Retinal pigment epithelial cell (primary cell): ENCODE results near the gene KLHL3.

Experiments used
- DNase-seq: peaks from one replicate; pipeline ENCODE4 v3.0.0-alpha.2; 2010; ENCODE audit warnings: low read depth
- H3K4me3 ChIP-seq: 2 replicates; pipeline ENCODE4 v1.5.1; 2011; ENCODE audit warnings: mild to moderate bottlenecking, low read length, control low read depth, moderate library complexity
- CTCF ChIP-seq: conservative IDR thresholded peaks from 2 replicates; pipeline ENCODE4 v1.5.1; 2011; ENCODE audit warnings: low read depth, low read length, control low read depth, inconsistent platforms

The KLHL3 gene

GRCh38 chr5:137760294-137760693 lies 24.4 kb upstream of the KLHL3 start:
- no peak for DNase-seq
- TF ChIP-seq CTCF, result no peak
- H3K4me3 ChIP-seq, result no peak overlapping the region

GRCh38 chr5:137758715-137759306 lies 22.9 kb upstream of the KLHL3 start:
- no peak for DNase-seq

GRCh38 chr5:137758121-137758520 lies 22.2 kb upstream of the KLHL3 start:
- no peak for DNase-seq

More at GRCh38 chr5:137758715-137759306, 22.9 kb upstream of the KLHL3 start:
- no peak for TF ChIP-seq CTCF
- no peak overlapping the region for H3K4me3 ChIP-seq

GRCh38 chr5:137757634-137758033 lies 21.7 kb upstream of the KLHL3 start:
- TF ChIP-seq CTCF, result no peak
- DNase-seq, result no peak
- H3K4me3 ChIP-seq, result no peak overlapping the region

More at GRCh38 chr5:137758121-137758520, 22.2 kb upstream of the KLHL3 start:
- no peak overlapping the region for H3K4me3 ChIP-seq
- TF ChIP-seq CTCF, result no peak

GRCh38 chr5:137754961-137755762 lies 19.3 kb upstream of the KLHL3 start:
- TF ChIP-seq CTCF, result no peak
- H3K4me3 ChIP-seq, result peak overlapping the region; percentile 96

GRCh38 chr5:137754188-137754960 lies 18.5 kb upstream of the KLHL3 start, which contains the start of gene HNRNPA0:
Gene HNRNPA0, minus strand, starts transcription at chr5:137754363. Its CDS starts 297 bp downstream, at chr5:137754066.
- DNase-seq, result peak; percentile 92
- TF ChIP-seq CTCF, result no peak

More at GRCh38 chr5:137754961-137755762, 19.3 kb upstream of the KLHL3 start:
- no peak for DNase-seq

More at GRCh38 chr5:137754188-137754960, 18.5 kb upstream of the KLHL3 start, which contains the start of gene HNRNPA0:
- peak within 1 kb of the TSS; percentile 96 for H3K4me3 ChIP-seq
